ENCODE measurements around the gene IL1B.

The IL1B gene

DNA sequence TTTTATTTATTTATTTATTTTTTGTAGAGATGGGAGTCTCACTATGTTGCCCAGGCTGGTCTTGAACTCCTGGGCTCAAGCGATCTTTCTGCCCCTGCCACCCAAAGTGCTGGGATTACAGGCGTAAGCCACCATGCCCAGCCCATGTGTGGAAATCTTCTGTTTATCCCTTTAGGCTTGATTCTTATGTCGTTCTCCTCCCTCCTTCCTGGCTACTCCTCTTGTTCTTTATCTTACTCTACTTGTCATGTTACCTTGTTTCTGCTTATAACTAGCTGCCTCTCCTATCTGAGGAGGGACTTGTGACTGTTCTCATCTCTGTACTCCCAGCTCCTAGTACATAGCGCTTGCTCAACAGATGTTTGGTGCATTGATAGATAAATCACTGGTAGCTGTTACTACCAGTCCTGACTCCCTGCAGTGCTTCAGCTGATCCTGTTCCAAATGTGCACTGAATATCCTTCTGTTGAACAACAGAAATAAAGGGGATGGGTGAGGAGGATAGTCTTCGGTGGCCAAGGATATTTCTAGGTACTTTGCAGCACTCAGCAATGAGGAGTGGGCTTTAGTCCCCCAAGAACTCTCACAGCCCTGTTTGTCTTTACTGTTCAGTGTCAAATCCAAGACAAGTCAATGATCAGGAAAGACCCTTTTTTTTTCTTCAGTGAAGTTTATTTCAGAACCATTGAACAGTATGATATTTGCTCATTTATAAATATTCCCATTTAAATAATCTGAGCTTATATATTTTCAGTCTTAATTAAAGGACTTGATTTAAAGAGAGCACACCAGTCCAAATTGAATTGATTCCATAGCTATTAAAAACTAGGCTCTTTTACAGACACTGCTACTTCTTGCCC, 7.2 kb downstream of the IL1B start:
- DNase-seq = no peak

DNA sequence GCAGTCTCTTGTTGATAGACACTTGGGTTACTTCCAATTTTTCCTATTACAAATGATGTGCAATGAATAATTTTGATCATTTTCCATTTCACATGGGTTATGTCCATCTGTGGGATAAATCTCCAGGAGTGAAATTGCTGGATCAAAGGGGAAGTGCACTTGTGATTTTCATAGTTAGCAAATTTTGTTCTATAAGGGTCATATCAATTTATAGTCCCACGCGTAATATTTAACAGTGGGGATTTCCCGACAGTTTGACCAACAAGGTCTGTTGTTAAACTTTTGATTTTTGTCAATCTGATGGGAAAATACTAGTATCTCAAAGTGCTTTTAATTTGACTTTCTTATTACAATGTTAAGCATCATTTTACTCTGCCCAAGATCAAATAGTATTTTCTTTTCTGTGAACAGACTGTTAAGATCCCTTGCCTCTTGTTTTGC, 8.3 kb downstream of the IL1B start:
- no peak for DNase-seq

- no peak for DNase-seq
Observed at GRCh38 chr2:112827604-112828185, 8.9 kb downstream of the IL1B start.

DNA sequence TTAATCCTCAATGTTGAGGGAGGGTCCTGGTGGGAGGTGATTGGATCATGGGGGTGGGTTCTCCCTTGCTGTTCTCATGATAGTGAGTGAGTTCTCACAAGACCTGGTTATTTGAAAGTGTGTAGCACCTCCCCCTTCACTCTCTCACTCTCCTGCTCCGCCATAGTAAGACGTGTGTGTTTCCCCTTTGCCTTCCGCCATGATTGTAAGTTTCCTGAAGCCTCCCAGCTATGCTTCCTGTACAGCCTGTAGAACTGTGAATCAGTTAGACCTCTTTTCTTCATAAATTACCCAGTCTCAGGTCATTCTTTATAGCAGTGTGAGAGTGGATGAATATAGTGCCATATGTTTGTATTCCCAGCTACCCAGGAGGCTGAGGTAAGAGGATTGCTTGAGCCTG, 9.6 kb downstream of the IL1B start:
- no peak for DNase-seq

DNA sequence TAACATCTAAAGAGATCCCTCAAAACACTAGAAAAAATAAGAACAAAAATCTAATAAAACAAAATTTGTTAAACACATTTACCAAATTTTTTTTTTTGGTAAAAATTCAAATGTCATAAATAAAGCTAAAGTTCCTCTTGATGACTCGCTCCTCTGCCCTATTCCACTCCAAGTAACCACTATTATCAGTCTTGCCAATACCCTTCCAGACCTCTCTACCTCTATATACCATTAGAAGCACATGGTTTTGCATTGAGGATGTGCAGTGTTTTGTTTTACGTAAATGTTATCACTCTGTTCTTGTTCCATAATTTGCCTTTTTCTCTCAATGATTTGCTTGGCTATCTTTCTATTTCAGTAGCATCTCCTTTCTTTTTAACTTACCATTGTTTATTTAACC, 10.9 kb downstream of the IL1B start:
- no peak for DNase-seq

- no peak for DNase-seq
Observed at GRCh38 chr2:112824694-112825085, 11.9 kb downstream of the IL1B start.

GRCh38 chr2:112821682-112822081, 14.9 kb downstream of the IL1B start:
- no peak for DNase-seq

DNA sequence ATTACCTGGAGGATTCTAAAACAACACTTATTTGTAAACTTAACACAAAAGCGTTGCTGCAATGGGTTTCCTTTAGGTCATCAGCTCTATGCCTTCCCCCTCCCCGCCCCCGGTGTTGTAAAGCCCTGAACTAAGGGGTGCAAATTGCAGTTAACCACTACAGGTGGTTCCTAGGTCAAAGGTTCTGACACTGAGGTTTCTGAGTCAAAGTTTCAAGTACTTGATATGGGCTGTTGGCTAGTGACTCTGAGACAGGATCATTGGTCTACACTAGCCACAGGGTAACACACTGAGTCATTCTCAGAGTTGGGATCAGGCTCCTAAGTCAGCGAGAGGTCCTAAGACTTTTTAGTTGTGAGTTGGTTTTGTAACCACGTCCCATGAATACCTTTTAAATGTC, 15.4 kb downstream of the IL1B start:
- no peak for DNase-seq

DNA sequence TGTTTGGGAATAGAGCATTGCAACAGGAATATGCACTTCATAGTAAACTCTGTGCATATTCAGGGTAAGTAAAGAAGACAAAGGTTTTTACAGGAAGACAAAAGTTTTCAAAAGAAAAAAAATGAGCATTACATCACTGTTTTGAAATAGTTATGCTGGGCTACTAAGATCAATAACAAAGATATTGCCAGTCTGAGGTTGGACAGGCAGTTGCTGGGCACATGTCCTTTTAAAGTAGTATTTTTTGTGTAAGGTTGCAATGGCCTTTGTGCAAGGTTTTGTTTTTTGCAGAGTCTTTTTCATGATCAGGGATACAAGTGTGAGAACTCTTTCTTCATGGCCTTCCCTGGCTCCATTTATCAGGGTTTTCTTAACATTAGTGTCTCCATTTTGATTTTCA, 16.2 kb downstream of the IL1B start:
- DNase-seq = no peak

DNA sequence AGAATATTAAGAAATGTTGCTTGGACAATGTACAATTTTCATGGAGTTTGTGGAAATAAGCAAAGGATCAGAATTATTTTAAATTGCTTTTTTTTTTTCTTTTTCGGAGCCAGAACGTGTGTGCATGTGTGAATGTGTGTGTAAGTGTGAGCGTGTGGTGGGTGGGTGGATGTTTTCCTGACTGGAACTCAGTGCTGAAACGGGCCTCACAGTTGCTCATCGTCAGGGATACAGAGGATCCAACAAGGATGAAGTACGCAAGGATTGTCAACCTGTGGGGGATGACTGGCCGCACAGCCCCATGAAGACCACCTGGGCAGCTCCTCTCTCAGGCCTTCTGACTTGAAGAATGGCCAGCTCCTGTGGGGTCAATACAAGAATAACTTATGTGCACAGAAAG, 17.5 kb downstream of the IL1B start:
- DNase-seq = no peak

- no peak for DNase-seq
Observed at GRCh38 chr2:112818094-112818902, 18.3 kb downstream of the IL1B start.

DNA sequence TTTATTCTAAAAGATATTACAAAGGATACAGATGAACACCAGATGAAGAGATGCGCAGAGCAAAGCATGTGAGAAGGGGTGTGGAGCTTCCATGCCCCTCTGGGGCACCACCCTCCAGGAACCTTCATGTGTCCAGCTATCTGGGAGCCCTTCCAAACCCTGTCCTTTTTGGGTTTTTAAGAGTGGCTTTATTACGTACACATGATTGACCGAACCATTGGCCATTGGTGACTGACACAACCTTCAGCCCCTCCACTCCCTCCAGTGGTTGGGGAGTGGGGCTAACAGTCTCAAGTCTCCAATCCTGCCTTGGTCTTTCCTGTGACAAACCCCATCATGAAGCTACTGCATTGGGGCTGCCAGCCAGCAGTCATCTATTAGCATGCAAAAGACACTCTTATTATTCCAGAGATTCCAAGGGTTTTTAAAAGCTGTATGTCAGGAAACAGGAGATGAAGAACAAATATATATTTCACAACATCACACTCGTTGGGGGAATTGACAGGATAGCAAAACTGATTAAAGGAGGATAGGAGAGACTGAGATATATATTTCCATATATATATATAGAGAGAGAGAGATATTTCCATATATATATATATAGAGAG, 19.4 kb downstream of the IL1B start:
- no peak for DNase-seq

DNA sequence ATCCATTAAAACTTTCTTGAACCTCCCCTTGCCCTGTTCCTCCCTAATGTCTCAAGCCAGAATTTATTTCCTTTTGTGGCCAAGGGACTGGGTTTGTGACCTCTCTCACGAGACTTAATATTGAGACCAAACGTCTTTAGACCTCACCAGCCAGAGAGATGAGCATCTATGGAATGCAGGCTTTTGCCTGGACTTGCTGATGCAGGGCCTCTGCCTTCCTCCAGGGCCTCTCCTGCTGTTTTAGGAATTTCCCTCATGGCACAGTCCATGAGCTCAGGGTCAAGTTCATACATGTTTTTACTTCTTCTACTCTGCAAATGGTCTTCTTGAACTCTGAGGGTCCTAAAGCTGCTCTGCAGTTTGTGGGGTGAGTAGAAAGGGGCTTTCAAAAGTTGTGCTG, 22.3 kb downstream of the IL1B start:
- DNase-seq = no peak

DNA sequence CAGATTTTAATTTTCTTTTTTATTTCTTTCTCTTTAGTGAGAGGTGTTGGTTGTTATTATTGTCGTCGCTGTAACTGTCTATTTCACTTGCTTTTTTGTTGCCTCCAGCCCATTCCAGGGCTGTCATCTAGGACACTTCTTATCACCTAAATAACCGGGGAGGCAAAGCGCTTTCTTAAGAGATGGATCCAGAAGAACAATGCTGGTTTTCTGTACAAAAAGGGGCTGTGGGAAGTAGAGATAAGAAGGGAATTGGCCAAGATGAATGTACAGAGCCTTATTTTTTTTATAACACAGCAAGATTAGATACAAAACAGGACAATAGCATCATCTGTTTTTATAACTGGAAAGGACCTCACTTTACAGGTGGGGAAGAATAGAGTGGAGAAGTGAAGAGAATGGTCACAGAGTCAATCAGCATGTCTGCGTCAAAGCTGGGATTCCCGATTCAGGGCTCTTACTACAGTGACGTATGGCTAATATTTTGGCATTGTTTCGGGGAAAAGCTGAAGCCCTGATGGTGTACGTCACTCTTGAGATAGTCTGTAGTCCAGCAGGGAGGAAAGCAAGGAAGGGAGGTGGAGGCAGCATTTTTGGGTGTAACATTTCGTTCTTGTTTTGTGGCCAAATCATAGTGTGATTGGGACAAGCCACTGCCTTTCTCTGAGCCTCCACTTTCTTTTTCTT, 23.2 kb downstream of the IL1B start:
- no peak for DNase-seq

- no peak for DNase-seq
Observed at GRCh38 chr2:112812318-112813267, 24.0 kb downstream of the IL1B start.

GRCh38 chr2:112811841-112812306, 24.7 kb downstream of the IL1B start:
- DNase-seq = no peak

GRCh38 chr2:112811276-112811831, 25.2 kb downstream of the IL1B start:
- DNase-seq = no peak

- no peak for DNase-seq
Observed at GRCh38 chr2:112809112-112809511, 27.5 kb downstream of the IL1B start.

DNA sequence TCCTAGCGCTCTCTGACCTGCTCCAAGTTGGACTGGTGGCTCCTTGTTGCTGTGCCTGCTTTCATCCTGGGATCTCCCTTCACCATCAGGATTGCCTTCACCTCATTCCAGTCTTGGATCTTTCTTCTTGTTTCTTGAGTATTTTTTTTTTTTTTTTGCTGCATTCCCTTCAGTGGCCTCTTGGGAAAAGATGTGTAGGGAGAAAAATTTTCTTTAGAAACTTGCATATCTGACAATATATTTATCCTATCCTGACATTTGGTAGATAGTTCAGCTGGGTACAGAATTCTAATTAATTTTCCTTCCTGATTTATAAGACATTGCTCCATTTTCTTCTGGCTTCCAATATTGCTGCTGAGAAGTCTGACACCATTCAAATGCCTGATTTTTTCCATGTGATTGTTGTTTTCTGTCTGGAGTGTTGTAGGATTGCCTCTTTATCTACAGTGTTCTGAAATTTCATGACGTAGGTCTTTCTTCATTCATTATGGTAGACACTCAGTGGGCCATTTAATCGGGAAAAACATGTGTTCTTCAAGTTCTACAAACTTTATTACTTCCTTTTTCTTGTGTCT, 29.3 kb downstream of the IL1B start:
- DNase-seq = no peak

DNA sequence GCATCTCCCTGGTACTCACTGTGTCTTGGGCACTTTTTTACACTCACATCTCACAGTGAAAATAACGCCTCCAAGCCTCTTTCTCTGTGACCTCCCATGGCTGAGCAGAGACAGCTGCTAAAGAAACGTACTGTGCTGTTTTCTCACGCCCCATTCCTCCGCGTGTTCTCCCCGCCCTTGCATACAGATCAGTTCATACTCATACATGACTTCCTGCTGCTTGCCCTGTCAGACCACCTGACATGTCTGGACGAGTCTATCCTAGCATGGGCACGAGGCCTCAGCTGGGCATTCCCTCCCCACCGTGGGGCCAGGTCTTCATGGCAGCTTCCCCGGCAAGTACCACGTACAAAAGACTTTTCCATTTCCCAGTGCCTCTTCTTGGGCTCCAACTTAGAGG, 31.0 kb downstream of the IL1B start:
- DNase-seq = no peak

Measured in NCI-H2171 treated with DMSO at 0.1 percent for 48 hours (cell line).